ENCODE results near the gene RACGAP1.
"Not testable (repeated sequence)": the region's sequence is repeated elsewhere in the genome, so short reads cannot be mapped to it uniquely, and the experiment has no call there.

Gene RACGAP1

GRCh38 chr12:50026691-50027090 lies 1.4 kb upstream of the RACGAP1 start:
- no peak for DNase-seq

GRCh38 chr12:50024805-50025186 lies 498 bp downstream of the RACGAP1 start:
- DNase-seq, result no peak

- no peak for DNase-seq
These were observed 1.1 kb downstream of the RACGAP1 start for GRCh38 chr12:50024227-50024626.

GRCh38 chr12:50022903-50023302 lies 2.4 kb downstream of the RACGAP1 start:
- no peak for DNase-seq

- no peak for DNase-seq
These were observed 4.3 kb downstream of the RACGAP1 start for GRCh38 chr12:50021031-50021430.

- DNase-seq, result no peak
These were observed 5.8 kb downstream of the RACGAP1 start for GRCh38 chr12:50019524-50019923.

- no peak for DNase-seq
These were observed 6.3 kb downstream of the RACGAP1 start for GRCh38 chr12:50018968-50019367.

GRCh38 chr12:50018154-50018553 lies 7.1 kb downstream of the RACGAP1 start:
- no peak for DNase-seq

GRCh38 chr12:50017641-50018040 lies 7.7 kb downstream of the RACGAP1 start:
- no peak for DNase-seq

- peak in 6 of 14 donors; percentile 11 to 38 (median 26) for DNase-seq
These were observed 8.5 kb downstream of the RACGAP1 start for GRCh38 chr12:50016501-50017475.

GRCh38 chr12:50014342-50014741 lies 11.0 kb downstream of the RACGAP1 start:
- no peak for DNase-seq

- peak in 1 of 14 donors; percentile 23 for DNase-seq
These were observed 11.7 kb downstream of the RACGAP1 start for GRCh38 chr12:50013361-50014147.

- DNase-seq, result peak in 1 of 14 donors; percentile 37
These were observed 18.4 kb downstream of the RACGAP1 start for GRCh38 chr12:50006754-50007442.

- DNase-seq, result peak in 3 of 14 donors; percentile 15 to 41 (median 16)
These were observed 19.0 kb downstream of the RACGAP1 start for GRCh38 chr12:50006280-50006679.

GRCh38 chr12:50005175-50005574 lies 20.1 kb downstream of the RACGAP1 start:
- DNase-seq, result peak in 3 of 14 donors; percentile 17 to 63 (median 22)

GRCh38 chr12:50004696-50005095 lies 20.6 kb downstream of the RACGAP1 start:
- peak in 1 of 14 donors; percentile 16 for DNase-seq

- no peak for DNase-seq
These were observed 21.7 kb downstream of the RACGAP1 start for GRCh38 chr12:50003595-50003994.

- DNase-seq, result no peak
These were observed 26.8 kb downstream of the RACGAP1 start for GRCh38 chr12:49998453-49998852.

- no peak for DNase-seq
These were observed 35.0 kb downstream of the RACGAP1 start for GRCh38 chr12:49990273-49990672.

GRCh38 chr12:49989400-49989799 lies 35.9 kb downstream of the RACGAP1 start:
- DNase-seq, result not testable (repeated sequence)

- DNase-seq, result no peak
These were observed 37.5 kb downstream of the RACGAP1 start for GRCh38 chr12:49987625-49988303.

- not testable (repeated sequence) for DNase-seq
These were observed 38.8 kb downstream of the RACGAP1 start for GRCh38 chr12:49986476-49986875.
